Glutamatergic neuron (in vitro differentiated cells): Measurements from ENCODE around the gene PRKACB. TPM values are rescaled to one million over a fixed set of nuclear protein-coding genes. Genes with fewer than 3 reads are reported as not detected.
"Not testable (repeated sequence)": the region's sequence is repeated elsewhere in the genome, so short reads cannot be mapped to it uniquely, and the experiment has no call there.

Experiments used
- DNase-seq: peaks from one replicate; pipeline ENCODE4 v3.0.0; 2022
- H3K27ac Mint-ChIP-seq: one replicate; pipeline ENCODE4 v1.8.0; 2020; ENCODE audit warnings: mild to moderate bottlenecking, mixed read lengths, inconsistent platforms; ENCODE audit not compliant: unreplicated experiment
- H3K27me3 Mint-ChIP-seq: one replicate; pipeline ENCODE4 v1.8.0; 2020; ENCODE audit warnings: mild to moderate bottlenecking, moderate library complexity, mixed read lengths, inconsistent platforms; ENCODE audit not compliant: unreplicated experiment
- H3K36me3 Mint-ChIP-seq: one replicate; pipeline ENCODE4 v1.8.0; 2020; ENCODE audit warnings: mild to moderate bottlenecking, mixed read lengths, inconsistent platforms; ENCODE audit not compliant: unreplicated experiment
- H3K4me1 Mint-ChIP-seq: one replicate; pipeline ENCODE4 v1.8.0; 2020; ENCODE audit warnings: mild to moderate bottlenecking, low read depth, mixed read lengths, inconsistent platforms; ENCODE audit not compliant: unreplicated experiment
- H3K4me3 Mint-ChIP-seq: one replicate; pipeline ENCODE4 v1.8.0; 2020; ENCODE audit warnings: mild to moderate bottlenecking, mixed read lengths, inconsistent platforms; ENCODE audit not compliant: unreplicated experiment
- H3K9me3 Mint-ChIP-seq: one replicate; pipeline ENCODE4 v1.8.0; 2020; ENCODE audit warnings: mild to moderate bottlenecking, moderate library complexity, mixed read lengths, inconsistent platforms; ENCODE audit not compliant: unreplicated experiment
- total RNA-seq: library from RNA; stranded (reverse); fragmentation: NEBNext Ultra II Directional; extraction: Animal tissue kit (Norgen Biotek cat#: 25700); gene quantifications from one replicate; pipeline ENCODE4 v1.2.1, GENCODE V29; 2021; ENCODE audit not compliant: unreplicated experiment
- TF ChIP-seq, protein P1 (sequence below): fragments of 200-600 bp; sonication (generic); IDR thresholded peaks from one replicate; pipeline ENCODE4 v1.5.0; 2021; ENCODE audit not compliant: partially characterized antibody, unreplicated experiment

The PRKACB gene
- total RNA-seq, 1 donor from 2014 or later, result 11.2 TPM

DNA sequence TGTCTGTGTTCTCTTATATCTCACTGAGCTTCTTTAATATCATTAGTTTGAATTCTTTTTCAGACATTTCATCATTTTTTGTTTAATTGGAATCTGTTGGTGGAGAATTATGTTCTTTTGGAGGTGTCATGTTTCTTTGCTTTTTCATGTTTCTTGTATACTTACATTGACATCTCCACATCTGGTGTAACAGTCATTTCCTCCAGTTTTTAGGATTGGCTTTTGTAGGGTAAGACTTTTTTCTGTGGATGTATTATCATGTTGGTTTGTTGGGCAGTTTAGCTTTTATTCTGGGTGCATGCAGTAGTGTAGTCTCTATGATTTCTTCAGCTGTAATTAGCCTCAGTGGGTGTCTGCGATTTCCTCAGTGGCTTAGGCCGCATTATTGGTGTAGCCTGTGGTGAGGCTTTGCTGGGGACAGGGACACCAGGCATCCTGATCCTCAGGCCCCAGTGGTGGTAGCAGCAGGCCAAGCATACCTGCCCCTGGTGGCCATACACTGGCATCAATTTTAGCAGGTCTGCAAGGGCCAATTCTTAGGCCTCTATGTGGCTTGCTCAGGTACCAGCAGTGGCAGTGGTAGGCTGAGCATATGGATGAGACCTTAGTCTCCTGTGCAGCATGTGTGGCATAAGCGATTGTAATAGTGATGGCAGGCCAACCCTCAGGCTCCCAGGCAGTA is 79.8 kb downstream of the PRKACB start:
- H3K27ac Mint-ChIP-seq, result no peak overlapping the region
- peaks cover 27% of the 10 kb centered on the region for H3K36me3 Mint-ChIP-seq
- no peaks in the 10 kb centered on the region for H3K27me3 Mint-ChIP-seq
- TF ChIP-seq, protein P1, sequence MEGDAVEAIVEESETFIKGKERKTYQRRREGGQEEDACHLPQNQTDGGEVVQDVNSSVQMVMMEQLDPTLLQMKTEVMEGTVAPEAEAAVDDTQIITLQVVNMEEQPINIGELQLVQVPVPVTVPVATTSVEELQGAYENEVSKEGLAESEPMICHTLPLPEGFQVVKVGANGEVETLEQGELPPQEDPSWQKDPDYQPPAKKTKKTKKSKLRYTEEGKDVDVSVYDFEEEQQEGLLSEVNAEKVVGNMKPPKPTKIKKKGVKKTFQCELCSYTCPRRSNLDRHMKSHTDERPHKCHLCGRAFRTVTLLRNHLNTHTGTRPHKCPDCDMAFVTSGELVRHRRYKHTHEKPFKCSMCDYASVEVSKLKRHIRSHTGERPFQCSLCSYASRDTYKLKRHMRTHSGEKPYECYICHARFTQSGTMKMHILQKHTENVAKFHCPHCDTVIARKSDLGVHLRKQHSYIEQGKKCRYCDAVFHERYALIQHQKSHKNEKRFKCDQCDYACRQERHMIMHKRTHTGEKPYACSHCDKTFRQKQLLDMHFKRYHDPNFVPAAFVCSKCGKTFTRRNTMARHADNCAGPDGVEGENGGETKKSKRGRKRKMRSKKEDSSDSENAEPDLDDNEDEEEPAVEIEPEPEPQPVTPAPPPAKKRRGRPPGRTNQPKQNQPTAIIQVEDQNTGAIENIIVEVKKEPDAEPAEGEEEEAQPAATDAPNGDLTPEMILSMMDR, result no peak
- H3K4me1 Mint-ChIP-seq, result no peaks in the 10 kb centered on the region
- no peak overlapping the region for H3K4me3 Mint-ChIP-seq
- H3K9me3 Mint-ChIP-seq, result peaks cover 6% of the 10 kb centered on the region
- DNase-seq, result no peak

DNA sequence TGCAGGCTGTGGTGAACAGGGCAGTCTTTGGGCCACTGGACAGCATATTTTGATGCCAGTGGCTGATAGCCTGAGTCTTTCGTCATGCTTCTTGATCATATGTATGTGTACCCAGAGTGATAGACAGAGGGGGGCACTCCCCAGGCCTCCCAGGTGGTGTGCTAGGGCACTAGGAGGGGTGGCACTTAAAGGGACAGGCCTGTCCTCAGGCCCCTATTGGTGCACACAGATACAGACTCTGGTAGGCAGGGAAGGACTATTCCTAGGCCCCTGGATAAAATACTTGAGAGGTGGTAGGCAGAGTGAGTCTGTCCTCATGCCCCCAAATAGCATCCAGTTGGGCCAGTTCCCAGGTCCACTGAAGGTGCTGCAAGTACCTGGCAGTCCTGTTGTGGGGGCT is 80.8 kb downstream of the PRKACB start:
- TF ChIP-seq, protein P1, result no peak
- Mint-ChIP-seq H3K36me3 (peaks cover 23% of the 10 kb centered on the region), H3K9me3 (peaks cover 6% of the 10 kb centered on the region), H3K27ac (no peak overlapping the region), H3K4me1 (no peaks in the 10 kb centered on the region), H3K4me3 (no peak overlapping the region), H3K27me3 (no peaks in the 10 kb centered on the region)
- DNase-seq, result no peak

GRCh38 chr1:84225646-84226045 is 81.6 kb downstream of the PRKACB start:
- no peak for DNase-seq
- Mint-ChIP-seq H3K36me3 (peaks cover 23% of the 10 kb centered on the region), H3K9me3 (peaks cover 6% of the 10 kb centered on the region), H3K4me3 (no peak overlapping the region), H3K27ac (no peak overlapping the region), H3K4me1 (no peaks in the 10 kb centered on the region), H3K27me3 (no peaks in the 10 kb centered on the region)
- TF ChIP-seq, protein P1, result no peak

- H3K9me3 Mint-ChIP-seq, H3K4me1 Mint-ChIP-seq, H3K27ac Mint-ChIP-seq, H3K4me3 Mint-ChIP-seq, DNase-seq, H3K27me3 Mint-ChIP-seq, H3K36me3 Mint-ChIP-seq: not testable (repeated sequence)
These were observed 88.6 kb downstream of the PRKACB start for GRCh38 chr1:84232676-84233075.

GRCh38 chr1:84236256-84236655 is 92.2 kb downstream of the PRKACB start:
- TF ChIP-seq, protein P1, result no peak
- H3K4me1 Mint-ChIP-seq, result no peaks in the 10 kb centered on the region
- H3K27ac Mint-ChIP-seq, result no peak overlapping the region
- no peak overlapping the region for H3K4me3 Mint-ChIP-seq
- H3K9me3 Mint-ChIP-seq, result no peaks in the 10 kb centered on the region
- peaks cover 4% of the 10 kb centered on the region for H3K36me3 Mint-ChIP-seq
- no peak for DNase-seq
- no peaks in the 10 kb centered on the region for H3K27me3 Mint-ChIP-seq

DNA sequence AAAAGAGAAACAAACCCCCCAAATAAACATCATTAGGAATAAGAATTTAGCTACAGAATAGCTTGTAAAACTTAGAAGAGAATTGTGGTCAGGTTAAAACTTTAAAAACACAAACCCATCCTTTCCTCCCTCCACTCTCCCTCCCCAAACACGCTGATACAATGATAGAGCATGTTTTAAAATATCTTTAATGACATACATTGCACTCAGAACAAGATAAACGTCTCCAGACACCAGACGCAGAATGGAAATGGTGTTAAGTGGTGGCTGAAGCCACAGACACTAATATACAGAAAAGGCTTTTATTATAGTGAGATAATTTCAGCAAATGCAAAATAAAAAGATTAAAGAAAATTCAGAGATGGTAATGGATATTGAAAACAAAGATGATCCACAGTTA is 98.6 kb downstream of the PRKACB start:
- Mint-ChIP-seq H3K4me3 (no peak overlapping the region), H3K4me1 (no peaks in the 10 kb centered on the region), H3K27me3 (no peaks in the 10 kb centered on the region)

More for the DNA sequence above, 98.6 kb downstream of the PRKACB start:
- Mint-ChIP-seq H3K9me3 (no peaks in the 10 kb centered on the region), H3K36me3 (no peaks in the 10 kb centered on the region), H3K27ac (no peak overlapping the region)
- TF ChIP-seq, protein P1, result no peak
- no peak for DNase-seq
